ENCODE results near the gene RFFL.

RFFL gene

GRCh38 chr17:35022536-35023063 lies 40.9 kb downstream of the RFFL start:
- in situ Hi-C loops (cut with HindIII; ENCODE audit: low sequenced_read_pairs) = no loop called here
- DNase-seq (ENCODE audit: low read depth, low spot score) = peak; percentile 96
- H3K4me3 ChIP-seq (ENCODE audit: low read depth, low read length) = no peak overlapping the region
- TF ChIP-seq, protein P1, sequence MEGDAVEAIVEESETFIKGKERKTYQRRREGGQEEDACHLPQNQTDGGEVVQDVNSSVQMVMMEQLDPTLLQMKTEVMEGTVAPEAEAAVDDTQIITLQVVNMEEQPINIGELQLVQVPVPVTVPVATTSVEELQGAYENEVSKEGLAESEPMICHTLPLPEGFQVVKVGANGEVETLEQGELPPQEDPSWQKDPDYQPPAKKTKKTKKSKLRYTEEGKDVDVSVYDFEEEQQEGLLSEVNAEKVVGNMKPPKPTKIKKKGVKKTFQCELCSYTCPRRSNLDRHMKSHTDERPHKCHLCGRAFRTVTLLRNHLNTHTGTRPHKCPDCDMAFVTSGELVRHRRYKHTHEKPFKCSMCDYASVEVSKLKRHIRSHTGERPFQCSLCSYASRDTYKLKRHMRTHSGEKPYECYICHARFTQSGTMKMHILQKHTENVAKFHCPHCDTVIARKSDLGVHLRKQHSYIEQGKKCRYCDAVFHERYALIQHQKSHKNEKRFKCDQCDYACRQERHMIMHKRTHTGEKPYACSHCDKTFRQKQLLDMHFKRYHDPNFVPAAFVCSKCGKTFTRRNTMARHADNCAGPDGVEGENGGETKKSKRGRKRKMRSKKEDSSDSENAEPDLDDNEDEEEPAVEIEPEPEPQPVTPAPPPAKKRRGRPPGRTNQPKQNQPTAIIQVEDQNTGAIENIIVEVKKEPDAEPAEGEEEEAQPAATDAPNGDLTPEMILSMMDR (IDR thresholded peaks at IDR 0.05; ENCODE audit: low read depth, low read length) = peak; percentile 40

GRCh38 chr17:35021520-35022380 lies 41.8 kb downstream of the RFFL start:
- DNase-seq (ENCODE audit: low read depth, low spot score) = no peak
- no peak overlapping the region for H3K4me3 ChIP-seq (ENCODE audit: low read depth, low read length)
- in situ Hi-C loops (cut with HindIII; ENCODE audit: low sequenced_read_pairs) = no loop called here
- TF ChIP-seq, protein P1 (IDR thresholded peaks at IDR 0.05; ENCODE audit: low read depth, low read length) = no peak

GRCh38 chr17:35019386-35020179 lies 43.9 kb downstream of the RFFL start:
- in situ Hi-C loops (cut with HindIII; ENCODE audit: low sequenced_read_pairs) = no loop called here
- H3K4me3 ChIP-seq (ENCODE audit: low read depth, low read length) = no peak overlapping the region
- DNase-seq (ENCODE audit: low read depth, low spot score) = no peak
- TF ChIP-seq, protein P1 (IDR thresholded peaks at IDR 0.05; ENCODE audit: low read depth, low read length) = no peak

DNA sequence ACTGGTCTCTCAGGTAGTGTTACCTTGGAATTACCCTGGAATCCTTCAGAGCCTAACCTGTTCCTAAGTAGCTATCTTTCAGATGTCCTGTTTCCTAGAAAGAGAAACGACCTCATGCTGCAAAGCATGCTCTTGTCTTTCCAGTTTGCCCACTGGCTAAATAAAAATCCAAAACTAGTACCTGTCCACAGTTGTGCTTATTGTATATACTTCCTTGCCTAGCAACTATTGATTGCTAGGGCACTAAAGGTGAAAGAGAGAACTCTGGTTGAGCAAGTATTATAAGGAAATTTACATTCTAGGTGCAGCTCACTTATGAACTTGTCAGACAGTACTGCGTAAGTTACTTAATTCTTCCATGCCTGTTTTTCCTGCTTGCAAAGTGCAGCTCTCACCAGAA lies 44.7 kb downstream of the RFFL start:
- no peak for DNase-seq (ENCODE audit: low read depth, low spot score)
- in situ Hi-C loops (cut with HindIII; ENCODE audit: low sequenced_read_pairs) = no loop called here
- H3K4me3 ChIP-seq (ENCODE audit: low read depth, low read length) = no peak overlapping the region
- TF ChIP-seq, protein P1 (IDR thresholded peaks at IDR 0.05; ENCODE audit: low read depth, low read length) = no peak

GRCh38 chr17:35017021-35017420 lies 46.5 kb downstream of the RFFL start:
- DNase-seq (ENCODE audit: low read depth, low spot score) = no peak
- H3K4me3 ChIP-seq (ENCODE audit: low read depth, low read length) = no peak overlapping the region
- in situ Hi-C loops (cut with HindIII; ENCODE audit: low sequenced_read_pairs) = no loop called here
- TF ChIP-seq, protein P1 (IDR thresholded peaks at IDR 0.05; ENCODE audit: low read depth, low read length) = no peak

GRCh38 chr17:35016369-35016768 lies 47.1 kb downstream of the RFFL start:
- in situ Hi-C loops (cut with HindIII; ENCODE audit: low sequenced_read_pairs) = no loop called here
- no peak for DNase-seq (ENCODE audit: low read depth, low spot score)
- TF ChIP-seq, protein P1 (IDR thresholded peaks at IDR 0.05; ENCODE audit: low read depth, low read length) = no peak
- no peak overlapping the region for H3K4me3 ChIP-seq (ENCODE audit: low read depth, low read length)

Data from astrocyte of the spinal cord (primary cell).